Gastroesophageal sphincter (tissue), 4 donors: ENCODE measurements around the gene TNS3. TPM values are rescaled to one million over a fixed set of nuclear protein-coding genes. Genes with fewer than 3 reads are reported as not detected.

Experiments used
- ATAC-seq: fragments of 150-250 bp; one replicate; pipeline ENCODE4 v1.9.1; 2016; ENCODE audit warnings: mild to moderate bottlenecking, moderate library complexity
- H3K27ac ChIP-seq, 4 donors: fragments of 200-600 bp; sonication (generic) in 3 of 4; 1 replicate in 3 of 4; 2 replicates in 1 of 4; pipeline ENCODE4 v1.5.1; 2016 to 2019
- H3K27me3 ChIP-seq: fragments of 200-600 bp; sonication (generic); one replicate; pipeline ENCODE4 v1.5.1; 2019
- H3K36me3 ChIP-seq, 2 donors: fragments of 200-600 bp; sonication (generic); one replicate each; pipeline ENCODE4 v1.5.1; 2019; ENCODE audit warnings: control low read depth in 1 of 2
- H3K4me1 ChIP-seq, 3 donors: fragments of 200-600 bp; sonication (generic); 1 replicate in 2 of 3; 2 replicates in 1 of 3; pipeline ENCODE4 v1.5.1; 2016 to 2019; ENCODE audit warnings: control low read depth in 2 of 3
- H3K4me3 ChIP-seq, 2 donors: fragments of 200-600 bp; sonication (generic); one replicate each; pipeline ENCODE4 v1.5.1; 2019; ENCODE audit warnings: mild to moderate bottlenecking in 1 of 2, moderate library complexity in 1 of 2
- H3K9me3 ChIP-seq, 3 donors: fragments of 200-600 bp; sonication (generic); one replicate each; pipeline ENCODE4 v1.5.1; 2017 to 2019; ENCODE audit warnings: control low read depth in 2 of 3
- CTCF ChIP-seq, 4 experiments: fragments of 200-600 bp in 2 of 4; fragments of 450-650 bp in 2 of 4; sonication (generic) in 1 of 4; IDR thresholded peaks; one replicate each; pipeline ENCODE4 v1.5.1; 2017 to 2019; ENCODE audit warnings: antibody characterized with exemption in 4 of 4, mild to moderate bottlenecking in 2 of 4, moderate library complexity in 2 of 4
- EP300 ChIP-seq: sonication (generic); formaldehyde crosslinking; IDR thresholded peaks from one replicate; pipeline ENCODE4 v1.6.1; 2017; ENCODE audit warnings: antibody characterized with exemption, mild to moderate bottlenecking
- POLR2A ChIP-seq, 2 donors: fragments of 450-650 bp; IDR thresholded peaks; one replicate each; pipeline ENCODE4 v1.6.1; 2017; ENCODE audit warnings: antibody characterized with exemption in 2 of 2, mild to moderate bottlenecking in 2 of 2, moderate library complexity in 1 of 2
- POLR2AphosphoS5 ChIP-seq: sonication (generic); formaldehyde crosslinking; IDR thresholded peaks from one replicate; pipeline ENCODE4 v1.6.1; 2017; ENCODE audit warnings: antibody characterized with exemption
- WGBS, 2 donors: methylation state at CpG; one replicate each; pipeline ENCODE4 v1.1.5; 2018; ENCODE audit warnings: low coverage in 1 of 2; 5-methylcytosine and 5-hydroxymethylcytosine counted together
- total RNA-seq, 4 donors: library from RNA; depleted of rRNA; stranded (reverse); fragments of >200 nt; gene quantifications; one replicate each; pipeline ENCODE4 v1.1.0, GENCODE V29; 2016

The TNS3 gene
- total RNA-seq, 4 donors from 2014 or later, result 35.0 to 61.3 (median 45.1) TPM

DNA sequence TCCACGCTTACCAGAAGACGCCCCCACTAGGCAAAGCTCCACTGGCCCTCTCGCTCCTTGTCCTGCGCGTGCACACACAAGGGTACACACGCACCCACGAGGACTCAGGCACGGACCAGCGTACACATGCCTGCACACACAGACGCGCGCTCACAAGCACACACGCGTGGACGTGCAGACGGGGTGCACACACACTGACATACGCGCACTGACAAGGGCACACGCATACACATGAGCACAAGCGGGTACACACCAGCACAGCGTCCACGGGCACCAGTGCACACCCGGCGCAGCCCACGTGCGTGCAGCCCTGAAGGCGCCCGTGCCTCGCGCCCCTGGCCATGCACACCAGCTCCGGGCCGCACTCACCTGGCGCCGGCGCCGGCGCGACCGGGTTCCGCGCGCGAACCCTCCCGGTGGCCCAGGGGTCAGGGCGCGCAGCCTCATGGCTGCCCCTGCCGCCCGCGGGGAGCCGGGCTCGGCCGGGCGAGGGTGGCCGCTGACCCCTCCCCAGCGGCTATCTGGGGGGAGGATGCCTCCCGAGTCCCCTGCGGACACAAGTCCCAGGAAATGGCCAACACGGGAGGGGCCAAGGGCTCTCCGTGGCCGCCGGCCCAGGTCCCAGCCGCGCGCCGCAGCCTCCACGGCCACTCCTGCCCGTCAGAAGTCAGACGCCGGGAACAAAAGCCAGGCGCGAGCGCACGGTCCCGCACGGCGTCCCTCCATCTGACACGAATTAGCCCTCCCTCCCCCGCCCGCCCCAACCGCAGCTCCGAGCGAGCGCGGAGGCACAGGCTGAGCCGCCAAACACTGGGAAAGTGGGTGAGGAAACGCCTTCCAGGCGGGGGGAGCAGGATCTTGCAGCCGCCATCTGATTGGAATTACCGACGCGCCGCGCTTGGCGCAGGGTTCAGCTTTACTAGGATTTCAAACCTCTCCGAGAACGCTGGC, 45.0 kb downstream of the TNS3 start:
- peaks cover 5% of the 10 kb centered on the region for H3K27me3 ChIP-seq
- ATAC-seq, result peak; percentile 75
- peak overlapping the region in 2 of 4 donors; percentile 55 to 70 for H3K27ac ChIP-seq
- no peaks in the 10 kb centered on the region for H3K36me3 ChIP-seq
- WGBS, 2 donors, result 63% methylated on average over 3 of the region's 96 CpGs; no CpG with 5 or more reads in 1 of the 2 donors
- no peak for TF ChIP-seq EP300
- TF ChIP-seq POLR2AphosphoS5, result peak; percentile 45
- no peaks in the 10 kb centered on the region for H3K9me3 ChIP-seq
- peaks cover 0 to 46% (median 0%) of the 10 kb centered on the region in 3 donors for H3K4me1 ChIP-seq
- H3K4me3 ChIP-seq, result peak overlapping the region; percentile 32 to 59

GRCh38 chr7:47535704-47536628, 45.9 kb downstream of the TNS3 start:
- Histone ChIP-seq H3K4me3 (no peak overlapping the region), H3K9me3 (no peaks in the 10 kb centered on the region), H3K4me1 (peaks cover 0 to 46% (median 0%) of the 10 kb centered on the region in 3 donors), H3K27ac (peak overlapping the region in 2 of 4 donors; percentile 8 to 55), H3K27me3 (peaks cover 5% of the 10 kb centered on the region), H3K36me3 (no peaks in the 10 kb centered on the region)
- no peak for ATAC-seq
- 73 to 87% methylated on average over 5 to 13 of the region's 23 CpGs for WGBS, 2 donors
- no peak for TF ChIP-seq POLR2A (IDR thresholded peaks at IDR 0.05)
- no peak for TF ChIP-seq POLR2AphosphoS5
- no peak for TF ChIP-seq CTCF (IDR thresholded peaks at IDR 0.05)
- no peak for TF ChIP-seq EP300

DNA sequence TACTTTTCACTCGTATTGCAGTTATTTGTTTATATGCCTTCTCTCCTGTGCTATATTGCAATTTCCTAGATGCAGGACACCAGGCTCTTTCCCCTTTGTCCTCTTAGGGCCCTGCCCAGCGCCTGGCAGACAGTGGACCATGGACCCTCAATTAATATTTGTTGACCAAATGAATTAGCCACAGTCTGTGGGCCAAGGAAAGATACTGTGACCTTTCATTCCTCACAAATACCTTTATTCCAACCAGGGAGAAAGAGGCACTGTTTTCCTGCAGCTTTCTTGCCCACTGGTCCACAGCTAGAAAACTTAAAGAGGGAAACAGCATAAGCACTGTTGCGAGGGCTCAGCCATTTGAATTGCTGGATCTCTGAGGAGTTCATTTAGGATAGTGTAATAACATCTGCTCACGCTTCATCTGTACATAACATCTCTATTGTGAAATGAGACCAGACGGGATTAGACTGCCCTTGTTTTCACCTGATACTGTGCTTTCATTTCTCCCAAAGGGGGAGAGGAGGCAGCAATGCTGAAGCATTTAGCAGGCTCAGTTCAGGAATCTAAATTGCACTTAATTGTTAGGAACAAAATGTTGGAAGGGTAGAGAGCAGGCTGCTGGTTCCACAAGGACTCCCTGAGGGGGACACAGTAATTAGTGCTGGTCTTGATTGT, 46.7 kb downstream of the TNS3 start:
- 62 to 65% methylated on average over 3 to 5 of the region's 5 CpGs for WGBS, 2 donors
- peaks cover 5% of the 10 kb centered on the region for H3K27me3 ChIP-seq
- H3K4me1 ChIP-seq, result peaks cover 0 to 46% (median 0%) of the 10 kb centered on the region in 3 donors
- H3K4me3 ChIP-seq, result no peak overlapping the region
- no peak for ATAC-seq
- H3K36me3 ChIP-seq, result no peaks in the 10 kb centered on the region
- TF ChIP-seq CTCF (IDR thresholded peaks at IDR 0.05) (no peak), POLR2A (IDR thresholded peaks at IDR 0.05) (no peak), POLR2AphosphoS5 (no peak), EP300 (no peak)
- no peaks in the 10 kb centered on the region for H3K9me3 ChIP-seq
- peak overlapping the region in 2 of 4 donors; percentile 8 to 55 for H3K27ac ChIP-seq

DNA sequence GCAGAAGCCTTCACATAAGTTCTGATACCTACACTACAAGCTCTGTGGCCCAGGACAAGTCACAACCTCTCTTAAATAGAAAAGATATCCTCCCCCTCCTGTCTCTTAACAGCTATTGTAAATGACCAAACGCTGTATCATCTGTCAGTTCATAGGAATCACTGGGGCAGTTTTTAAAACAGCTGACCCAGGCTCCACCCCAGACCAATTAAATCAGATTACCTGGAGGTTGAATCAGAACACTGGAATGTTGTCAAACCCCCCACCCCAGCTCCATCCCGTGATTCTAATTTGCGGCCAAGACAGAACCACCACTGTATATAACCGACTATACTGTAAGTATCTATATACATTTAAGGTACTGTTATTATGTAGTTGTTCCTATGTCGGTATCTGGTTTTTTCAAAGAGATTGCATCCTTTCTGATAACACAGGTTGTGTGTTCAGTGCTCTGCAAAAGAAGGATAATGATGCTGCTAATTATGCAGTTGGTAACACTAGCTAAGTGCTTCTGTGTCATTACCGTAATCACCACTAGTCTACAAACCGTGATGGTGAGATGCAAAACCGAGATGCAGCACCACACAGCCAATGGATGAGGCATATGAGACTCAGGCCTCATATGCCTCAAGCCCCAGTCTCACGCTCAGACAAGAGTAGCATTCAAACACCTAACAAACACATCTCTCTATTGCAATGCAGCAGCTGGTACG, 47.4 kb downstream of the TNS3 start:
- 80 to 93% methylated on average over 8 to 9 of the region's 10 CpGs for WGBS, 2 donors
- Histone ChIP-seq H3K27ac (peak overlapping the region in 1 of 4 donors; percentile 55), H3K9me3 (no peaks in the 10 kb centered on the region), H3K27me3 (peaks cover 5% of the 10 kb centered on the region), H3K4me1 (peaks cover 0 to 46% (median 0%) of the 10 kb centered on the region in 3 donors), H3K4me3 (no peak overlapping the region), H3K36me3 (no peaks in the 10 kb centered on the region)
- ATAC-seq, result no peak
- TF ChIP-seq POLR2AphosphoS5 (no peak), POLR2A (IDR thresholded peaks at IDR 0.05) (no peak), EP300 (no peak), CTCF (IDR thresholded peaks at IDR 0.05) (no peak)
